DND-41 (cell line): ENCODE measurements around the gene KIF17.

ENCODE experiments used
- ATAC-seq: fragments of 200-7000 bp; cut with Tn5 transposase; 3 replicates; pipeline ENCODE4 v1.9.1; 2021; ENCODE audit warnings: low read depth; ENCODE audit not compliant: insufficient read depth
- DNase-seq: peaks from one replicate; pipeline ENCODE4 v3.0.0-alpha.2; 2020
- H2AFZ ChIP-seq: 2 replicates; pipeline ENCODE4 v1.6.0; 2012; ENCODE audit warnings: low read depth, low read length
- H3K27ac ChIP-seq: 2 replicates; pipeline ENCODE4 v1.5.1; 2012; ENCODE audit warnings: low read length, inconsistent platforms
- H3K27me3 ChIP-seq: fragments of 200-600 bp; sonication (generic); 2 replicates; pipeline ENCODE4 v1.6.0; 2012; ENCODE audit warnings: low read length, mild to moderate bottlenecking, inconsistent platforms; ENCODE audit not compliant: insufficient read depth, poor library complexity
- H3K36me3 ChIP-seq: 2 replicates; pipeline ENCODE4 v1.5.1; 2012; ENCODE audit warnings: low read length, inconsistent platforms; ENCODE audit not compliant: insufficient read depth
- H3K4me1 ChIP-seq: 2 replicates; pipeline ENCODE4 v1.5.1; 2012; ENCODE audit warnings: mild to moderate bottlenecking, low read length; ENCODE audit not compliant: insufficient read depth
- H3K4me2 ChIP-seq: 2 replicates; pipeline ENCODE4 v1.6.0; 2012; ENCODE audit warnings: mild to moderate bottlenecking, moderate library complexity, low read length, inconsistent platforms; ENCODE audit not compliant: insufficient read depth
- H3K4me3 ChIP-seq, 2 experiments: fragments of 200-600 bp in 1 of 2; shearing (Covaris generic) in 1 of 2; 2 replicates each; pipeline ENCODE4 v1.5.1; 2012 to 2016; ENCODE audit warnings: inconsistent platforms in 2 of 2, low read length in 2 of 2, mild to moderate bottlenecking in 2 of 2, low read depth in 1 of 2, moderate library complexity in 1 of 2
- H3K79me2 ChIP-seq: 2 replicates; pipeline ENCODE4 v1.6.0; 2012; ENCODE audit warnings: low read length, inconsistent platforms; ENCODE audit not compliant: insufficient read depth
- H3K9ac ChIP-seq: 2 replicates; pipeline ENCODE4 v1.6.0; 2012; ENCODE audit warnings: low read depth, mild to moderate bottlenecking, inconsistent platforms, low read length, moderate library complexity
- H3K9me3 ChIP-seq: 2 replicates; pipeline ENCODE4 v1.5.1; 2012; ENCODE audit warnings: low read length, moderate library complexity, mild to moderate bottlenecking, inconsistent platforms; ENCODE audit not compliant: insufficient read depth, severe bottlenecking
- H4K20me1 ChIP-seq: 2 replicates; pipeline ENCODE4 v1.6.0; 2012; ENCODE audit warnings: low read length; ENCODE audit not compliant: insufficient read depth
- EZH2 ChIP-seq: IDR thresholded peaks from 3 replicates; pipeline ENCODE4 v1.6.1; 2012; ENCODE audit warnings: borderline replicate concordance, low read depth, mild to moderate bottlenecking, moderate library complexity, low read length, inconsistent platforms; ENCODE audit not compliant: severe bottlenecking
- TF ChIP-seq, protein P1 (sequence below): IDR thresholded peaks from 2 replicates; pipeline ENCODE4 v1.5.1; 2012; ENCODE audit warnings: borderline replicate concordance, low read length, moderate library complexity, mild to moderate bottlenecking; ENCODE audit not compliant: poor library complexity, severe bottlenecking; ENCODE audit errors: extremely low read depth

Gene KIF17

DNA sequence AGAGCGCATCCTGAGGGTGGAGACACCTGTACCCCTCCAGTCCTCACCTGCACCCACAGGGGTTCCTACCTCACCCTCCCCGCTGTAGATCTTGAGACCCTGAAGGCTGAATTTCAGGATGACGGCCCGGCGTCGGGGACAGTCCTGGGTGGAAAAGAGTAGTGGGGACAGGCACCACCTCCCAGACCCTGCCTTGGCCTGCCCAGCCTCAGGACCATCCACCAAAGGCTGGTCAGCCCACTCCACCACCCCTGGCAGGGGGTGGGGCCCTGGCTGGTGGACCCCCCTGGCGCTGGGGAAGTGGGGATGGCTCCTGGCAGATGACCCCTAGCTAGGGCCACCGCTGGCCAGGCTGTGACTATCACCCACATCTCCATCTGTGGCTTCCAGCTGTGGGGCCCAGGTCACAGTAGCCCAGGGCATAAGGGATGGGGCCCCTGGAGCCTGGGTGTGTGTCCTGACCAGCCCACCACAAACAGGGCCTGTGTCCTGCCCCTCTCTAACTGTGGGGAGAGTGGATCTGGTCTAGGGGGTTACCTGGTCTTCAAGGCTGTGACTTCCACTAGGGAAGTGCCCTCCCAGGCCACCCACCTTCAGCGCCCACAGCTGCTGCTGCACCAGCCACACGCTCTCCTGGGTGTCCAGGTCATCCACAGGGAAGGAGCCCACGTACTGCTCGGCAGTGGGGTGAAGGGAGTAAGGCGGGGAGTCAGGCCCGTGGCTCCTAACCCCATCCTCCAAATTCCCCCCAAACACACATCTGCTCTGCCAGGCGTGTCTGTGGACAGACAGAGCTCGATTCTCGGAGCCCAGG, 9.3 kb upstream of the KIF17 start:
- no peaks in the 10 kb centered on the region for H3K79me2 ChIP-seq
- no peak overlapping the region for H3K4me2 ChIP-seq
- peaks cover 6% of the 10 kb centered on the region; the same call in 1 of the 2 replicates for H4K20me1 ChIP-seq
- no peaks in the 10 kb centered on the region for H3K4me1 ChIP-seq
- peaks cover 12% of the 10 kb centered on the region for H3K27me3 ChIP-seq
- ATAC-seq (no peak), DNase-seq (no peak)
- H3K36me3 ChIP-seq: no peaks in the 10 kb centered on the region
- no peak overlapping the region for H3K27ac ChIP-seq
- no peak overlapping the region for H2AFZ ChIP-seq
- H3K9ac ChIP-seq: no peak overlapping the region
- TF ChIP-seq EZH2: no peak
- TF ChIP-seq, protein P1, sequence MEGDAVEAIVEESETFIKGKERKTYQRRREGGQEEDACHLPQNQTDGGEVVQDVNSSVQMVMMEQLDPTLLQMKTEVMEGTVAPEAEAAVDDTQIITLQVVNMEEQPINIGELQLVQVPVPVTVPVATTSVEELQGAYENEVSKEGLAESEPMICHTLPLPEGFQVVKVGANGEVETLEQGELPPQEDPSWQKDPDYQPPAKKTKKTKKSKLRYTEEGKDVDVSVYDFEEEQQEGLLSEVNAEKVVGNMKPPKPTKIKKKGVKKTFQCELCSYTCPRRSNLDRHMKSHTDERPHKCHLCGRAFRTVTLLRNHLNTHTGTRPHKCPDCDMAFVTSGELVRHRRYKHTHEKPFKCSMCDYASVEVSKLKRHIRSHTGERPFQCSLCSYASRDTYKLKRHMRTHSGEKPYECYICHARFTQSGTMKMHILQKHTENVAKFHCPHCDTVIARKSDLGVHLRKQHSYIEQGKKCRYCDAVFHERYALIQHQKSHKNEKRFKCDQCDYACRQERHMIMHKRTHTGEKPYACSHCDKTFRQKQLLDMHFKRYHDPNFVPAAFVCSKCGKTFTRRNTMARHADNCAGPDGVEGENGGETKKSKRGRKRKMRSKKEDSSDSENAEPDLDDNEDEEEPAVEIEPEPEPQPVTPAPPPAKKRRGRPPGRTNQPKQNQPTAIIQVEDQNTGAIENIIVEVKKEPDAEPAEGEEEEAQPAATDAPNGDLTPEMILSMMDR: no peak
- no peaks in the 10 kb centered on the region for H3K9me3 ChIP-seq
- H3K4me3 ChIP-seq: no peak overlapping the region

- ATAC-seq: no peak
- Histone ChIP-seq H2AFZ (no peak overlapping the region), H3K4me1 (no peaks in the 10 kb centered on the region), H3K27me3 (peaks cover 9% of the 10 kb centered on the region), H3K79me2 (no peaks in the 10 kb centered on the region), H3K4me3 (no peak overlapping the region), H3K4me2 (no peak overlapping the region), H3K27ac (no peak overlapping the region), H3K36me3 (no peaks in the 10 kb centered on the region), H3K9ac (no peak overlapping the region), H3K9me3 (no peaks in the 10 kb centered on the region), H4K20me1 (peaks cover 6% of the 10 kb centered on the region; the same call in 1 of the 2 replicates)
- no peak for DNase-seq
- TF ChIP-seq, protein P1: no peak
- no peak for TF ChIP-seq EZH2
Measured at GRCh38 chr1:20726118-20726911, 8.5 kb upstream of the KIF17 start.

DNA sequence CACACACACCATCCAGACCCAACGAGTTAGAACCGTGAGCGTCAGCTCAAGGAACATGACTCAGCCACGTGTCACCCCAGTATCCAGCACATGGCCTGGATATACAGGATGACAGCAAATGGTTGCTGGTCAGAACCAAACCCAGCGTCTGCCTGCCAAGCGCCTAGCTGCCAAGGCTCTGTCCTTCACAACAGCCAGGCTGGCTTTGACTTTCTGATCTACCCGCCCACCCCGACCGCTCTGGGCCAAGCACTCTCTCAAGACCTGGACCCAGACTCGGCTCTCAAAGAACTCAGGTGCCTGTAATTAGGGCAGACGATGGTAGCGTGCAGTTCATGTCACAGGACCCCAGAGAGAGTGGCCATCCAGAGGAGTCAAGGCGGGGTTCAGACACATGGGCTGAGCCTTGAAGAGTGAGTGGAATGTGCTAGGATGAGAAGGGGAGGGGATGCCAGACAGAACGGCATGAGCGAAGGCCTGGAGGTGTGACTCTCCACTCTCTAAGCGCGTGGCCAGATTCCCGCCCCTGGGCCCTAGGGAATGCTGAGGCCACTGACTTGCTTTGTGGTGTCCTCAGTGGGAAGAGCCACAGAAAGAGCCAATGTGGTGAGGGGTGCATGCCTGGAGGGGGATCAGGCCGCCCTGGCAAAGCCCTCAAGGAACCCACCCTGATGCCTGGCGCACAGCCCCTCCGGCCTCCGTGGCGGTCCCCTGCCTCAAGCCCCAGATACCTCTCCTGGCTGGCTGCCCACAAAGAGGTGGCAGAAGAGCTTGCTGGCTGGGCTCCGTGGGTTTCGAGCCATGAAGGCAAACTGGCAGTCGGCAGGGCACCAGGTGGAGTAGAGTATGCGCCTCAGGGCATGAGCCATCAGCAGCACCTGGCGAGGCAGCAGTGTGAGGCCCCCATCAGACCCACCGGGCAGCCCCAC, 7.6 kb upstream of the KIF17 start:
- Histone ChIP-seq H3K4me1 (no peaks in the 10 kb centered on the region), H3K27ac (no peak overlapping the region), H3K4me2 (no peak overlapping the region), H2AFZ (no peak overlapping the region), H4K20me1 (peaks cover 4% of the 10 kb centered on the region; the same call in 1 of the 2 replicates), H3K4me3 (no peak overlapping the region), H3K79me2 (no peaks in the 10 kb centered on the region), H3K27me3 (peaks cover under 1% of the 10 kb centered on the region), H3K9ac (no peak overlapping the region), H3K36me3 (no peaks in the 10 kb centered on the region), H3K9me3 (no peaks in the 10 kb centered on the region)
- DNase-seq (no peak), ATAC-seq (no peak)
- TF ChIP-seq, protein P1: no peak
- no peak for TF ChIP-seq EZH2
